GM19043 (cell line): ENCODE data around the gene PRKN.
"Not testable (repeated sequence)": the region's sequence is repeated elsewhere in the genome, so short reads cannot be mapped to it uniquely, and the experiment has no call there.

Experiments
- ATAC-seq: cut with Tn5 transposase; IDR thresholded peaks from one replicate; pipeline ENCODE4 v1.9.1; 2021; ENCODE audit warnings: low read depth; ENCODE audit not compliant: unreplicated experiment

Gene PRKN

GRCh38 chr6:161496941-161497340 is 1230.6 kb downstream of the PRKN start:
- no peak for ATAC-seq

- ATAC-seq, result not testable (repeated sequence)
Observed at GRCh38 chr6:161496271-161496670, 1231.3 kb downstream of the PRKN start.

GRCh38 chr6:161494566-161494965 is 1233.0 kb downstream of the PRKN start:
- ATAC-seq, result no peak

GRCh38 chr6:161493576-161494118 is 1233.9 kb downstream of the PRKN start:
- ATAC-seq, result no peak

- no peak for ATAC-seq
Observed at GRCh38 chr6:161489626-161490306, 1237.8 kb downstream of the PRKN start.

GRCh38 chr6:161487694-161488093 is 1239.9 kb downstream of the PRKN start:
- no peak for ATAC-seq

GRCh38 chr6:161487217-161487531 is 1240.4 kb downstream of the PRKN start:
- no peak for ATAC-seq

GRCh38 chr6:161486361-161487216 is 1241.0 kb downstream of the PRKN start:
- no peak for ATAC-seq

- no peak for ATAC-seq
Observed at GRCh38 chr6:161482517-161482858, 1245.1 kb downstream of the PRKN start.

- ATAC-seq, result no peak
Observed at GRCh38 chr6:161481786-161482516, 1245.6 kb downstream of the PRKN start.

- ATAC-seq, result no peak
Observed at GRCh38 chr6:161480421-161481155, 1247.0 kb downstream of the PRKN start.

- ATAC-seq, result no peak
Observed at GRCh38 chr6:161479376-161479775, 1248.2 kb downstream of the PRKN start.

GRCh38 chr6:161477876-161478425 is 1249.6 kb downstream of the PRKN start:
- ATAC-seq, result no peak

- ATAC-seq, result no peak
Observed at GRCh38 chr6:161476711-161477110, 1250.9 kb downstream of the PRKN start.

GRCh38 chr6:161465403-161465802 is 1262.2 kb downstream of the PRKN start:
- ATAC-seq, result no peak

GRCh38 chr6:161463071-161463470 is 1264.5 kb downstream of the PRKN start:
- no peak for ATAC-seq

GRCh38 chr6:161462148-161462547 is 1265.4 kb downstream of the PRKN start:
- no peak for ATAC-seq

GRCh38 chr6:161459008-161459615 is 1268.5 kb downstream of the PRKN start:
- no peak for ATAC-seq

GRCh38 chr6:161458201-161458951 is 1269.2 kb downstream of the PRKN start:
- ATAC-seq, result no peak
